Brain microvascular endothelial cell (primary cell): ENCODE measurements around the gene PA2G4.

Source experiments
- DNase-seq: peaks from one replicate; pipeline ENCODE4 v3.0.0-alpha.2; 2020
- H3K27ac ChIP-seq: fragments of 250-450 bp; sonication (Bioruptor Pico); 2 replicates; pipeline ENCODE4 v1.5.1; 2020; ENCODE audit warnings: mild to moderate bottlenecking, moderate library complexity
- H3K27me3 ChIP-seq: fragments of 250-450 bp; sonication (Bioruptor Pico); replicated peaks from 2 replicates; pipeline ENCODE4 v1.5.1; 2020; ENCODE audit warnings: mild to moderate bottlenecking
- H3K36me3 ChIP-seq: fragments of 250-450 bp; sonication (Bioruptor Pico); replicated peaks from 2 replicates; pipeline ENCODE4 v1.5.1; 2020; ENCODE audit warnings: mild to moderate bottlenecking
- H3K4me3 ChIP-seq: 2 replicates; pipeline ENCODE4 v1.5.1; 2011; ENCODE audit warnings: low read depth, mild to moderate bottlenecking, control low read depth, low read length, moderate library complexity
- CTCF ChIP-seq: IDR thresholded peaks from 2 replicates; pipeline ENCODE4 v1.5.1; 2011; ENCODE audit warnings: low read depth, mild to moderate bottlenecking, moderate library complexity, low read length, control low read depth, inconsistent platforms; ENCODE audit errors: missing control alignments
- in situ Hi-C: cut with HindIII; loops from 2 replicates; pipeline ENCODE4 v1.10.0; 2017; ENCODE audit warnings: low sequenced_read_pairs, low pct_ligation_motif_present

The PA2G4 gene

GRCh38 chr12:56126732-56127239 lies 22.4 kb downstream of the PA2G4 start:
- DNase-seq = no peak
- H3K27me3 ChIP-seq = no peaks in the 10 kb centered on the region
- H3K27ac ChIP-seq = no peak overlapping the region
- in situ Hi-C loops = no loop called here
- no peak overlapping the region for H3K4me3 ChIP-seq
- H3K36me3 ChIP-seq = peaks cover 13% of the 10 kb centered on the region
- no peak for TF ChIP-seq CTCF

- in situ Hi-C loops = no loop called here
- Histone ChIP-seq H3K4me3 (peak overlapping the region; percentile 50), H3K27me3 (no peaks in the 10 kb centered on the region), H3K36me3 (peaks cover 20% of the 10 kb centered on the region), H3K27ac (peak overlapping the region; percentile 8)
- TF ChIP-seq CTCF = no peak
- DNase-seq = no peak
Observed at GRCh38 chr12:56127485-56127887, 23.1 kb downstream of the PA2G4 start.

GRCh38 chr12:56127888-56128669 lies 23.7 kb downstream of the PA2G4 start, which contains the start of gene ESYT1:
Gene ESYT1, plus strand, starts transcription at chr12:56128267. Its CDS starts 53 bp downstream, at chr12:56128320.
- in situ Hi-C loops = no loop called here
- peak within 1 kb of the TSS; percentile 86 for H3K4me3 ChIP-seq
- H3K36me3 ChIP-seq = peaks cover 23% of the 10 kb centered on the region
- no peaks in the 10 kb centered on the region for H3K27me3 ChIP-seq
- peak; percentile 99 for DNase-seq
- peak within 1 kb of the TSS; percentile 8 for H3K27ac ChIP-seq
- TF ChIP-seq CTCF = no peak

- no peaks in the 10 kb centered on the region for H3K27me3 ChIP-seq
- peak overlapping the region; percentile 86 for H3K4me3 ChIP-seq
- no peak overlapping the region for H3K27ac ChIP-seq
- in situ Hi-C loops = no loop called here
- DNase-seq = peak; percentile 20
- peaks cover 30% of the 10 kb centered on the region for H3K36me3 ChIP-seq
- TF ChIP-seq CTCF = no peak
Observed at GRCh38 chr12:56128670-56129205, 24.4 kb downstream of the PA2G4 start.

- no peak for DNase-seq
- TF ChIP-seq CTCF = no peak
- peaks cover 35% of the 10 kb centered on the region for H3K36me3 ChIP-seq
- no peaks in the 10 kb centered on the region for H3K27me3 ChIP-seq
- in situ Hi-C loops = no loop called here
- no peak overlapping the region for H3K27ac ChIP-seq
- peak overlapping the region; percentile 86 for H3K4me3 ChIP-seq
Observed at GRCh38 chr12:56129206-56129941, 25.0 kb downstream of the PA2G4 start.
